Measurements from ENCODE around the gene TSTD1. TPM values are rescaled to one million over a fixed set of nuclear protein-coding genes. Genes with fewer than 3 reads are reported as not detected.

Gene TSTD1
- total RNA-seq, 2 experiments from 2014 or later: 70.8 to 78.7 TPM

- Mint-ChIP-seq H3K4me1 (ENCODE audit: low read depth) (no peaks in the 10 kb centered on the region), H3K36me3 (ENCODE audit: low read depth) (no peaks in the 10 kb centered on the region), H3K4me3 (no peak overlapping the region), H3K27ac (no peak overlapping the region), H3K27me3 (no peaks in the 10 kb centered on the region), H3K9me3 (no peaks in the 10 kb centered on the region)
- CTCF ChIA-PET: interaction anchor here (1.5 kb wide), 1 partner anchor 17 kb away, joined by 7 read pairs; no protein-coding TSS in a partner anchor
- no peak for TF ChIP-seq CTCF (IDR thresholded peaks at IDR 0.05)
- no peak for ATAC-seq
- POLR2A ChIA-PET: interaction anchor here (1.7 kb wide), 2 partner anchors 10 to 19 kb away, joined by 4 read pairs; no protein-coding TSS in a partner anchor
- intact Hi-C loops (cut with micrococcal nuclease): no loop called here
- no peak for DNase-seq
These were observed 42.0 kb upstream of the TSTD1 start for GRCh38 chr1:161080441-161081405.

- intact Hi-C loops (cut with micrococcal nuclease): no loop called here
- no peak for TF ChIP-seq CTCF (IDR thresholded peaks at IDR 0.05)
- Mint-ChIP-seq H3K9me3 (no peaks in the 10 kb centered on the region), H3K27ac (no peak overlapping the region), H3K4me1 (ENCODE audit: low read depth) (no peaks in the 10 kb centered on the region), H3K4me3 (no peak overlapping the region), H3K36me3 (ENCODE audit: low read depth) (no peaks in the 10 kb centered on the region), H3K27me3 (no peaks in the 10 kb centered on the region)
- no peak for DNase-seq
- ATAC-seq: no peak
- CTCF ChIA-PET: interaction anchor here (0.8 to 1.4 kb wide), 2 partner anchors 18 to 21 kb away, joined by 3 to 12 read pairs; partner anchors contain the start of gene KLHDC9
- POLR2A ChIA-PET: interaction anchor here (0.5 to 1.7 kb wide), 3 partner anchors 9 to 20 kb away, joined by 3 to 4 read pairs (median 4); no protein-coding TSS in a partner anchor
These were observed 40.8 kb upstream of the TSTD1 start for GRCh38 chr1:161079436-161080110.

- Mint-ChIP-seq H3K27me3 (no peaks in the 10 kb centered on the region), H3K27ac (no peak overlapping the region), H3K4me3 (no peak overlapping the region), H3K4me1 (ENCODE audit: low read depth) (peaks cover 3% of the 10 kb centered on the region), H3K9me3 (no peaks in the 10 kb centered on the region), H3K36me3 (ENCODE audit: low read depth) (no peaks in the 10 kb centered on the region)
- CTCF ChIA-PET: interaction anchor here (1.6 to 1.7 kb wide), 2 partner anchors 9 to 20 kb away, joined by 3 to 6 read pairs; no protein-coding TSS in a partner anchor
- DNase-seq (no peak), ATAC-seq (no peak)
- POLR2A ChIA-PET: interaction anchor here (1.3 kb wide), 1 partner anchor 21 kb away, joined by 3 read pairs; the partner anchor contains the start of gene KLHDC9
- no peak for TF ChIP-seq CTCF (IDR thresholded peaks at IDR 0.05)
- intact Hi-C loops (cut with micrococcal nuclease): no loop called here
These were observed 38.7 kb upstream of the TSTD1 start for GRCh38 chr1:161077426-161077825.

GRCh38 chr1:161076410-161076809, 37.6 kb upstream of the TSTD1 start:
- no peaks in the 10 kb centered on the region for H3K9me3 Mint-ChIP-seq
- no peak for ATAC-seq
- no peak for TF ChIP-seq CTCF (IDR thresholded peaks at IDR 0.05)
- H3K27me3 Mint-ChIP-seq: no peaks in the 10 kb centered on the region
- H3K4me3 Mint-ChIP-seq: no peak overlapping the region
- ChIA-PET POLR2A (interaction anchor here (0.6 to 1.3 kb wide), 2 partner anchors 22 to 54 kb away, joined by 3 to 4 read pairs; partner anchors contain the start of gene KLHDC9), CTCF (interaction anchor here (0.9 to 1.7 kb wide), 3 partner anchors 21 to 79 kb away, joined by 3 to 6 read pairs (median 4); no protein-coding TSS in a partner anchor)
- no peaks in the 10 kb centered on the region for H3K36me3 Mint-ChIP-seq (ENCODE audit: low read depth)
- intact Hi-C loops (cut with micrococcal nuclease): no loop called here
- H3K27ac Mint-ChIP-seq: no peak overlapping the region
- H3K4me1 Mint-ChIP-seq (ENCODE audit: low read depth): peaks cover 10% of the 10 kb centered on the region
- no peak for DNase-seq
